Epithelial cell of proximal tubule (primary cell): Measurements from ENCODE around the gene PAFAH2. TPM values are rescaled to one million over a fixed set of nuclear protein-coding genes. Genes with fewer than 3 reads are reported as not detected.

Source experiments
- DNase-seq: peaks from one replicate; pipeline ENCODE4 v3.0.0-alpha.2; 2011; ENCODE audit warnings: low read depth
- H3K4me3 ChIP-seq: 2 replicates; pipeline ENCODE4 v1.5.1; 2011; ENCODE audit warnings: low read depth, mild to moderate bottlenecking, low read length
- CTCF ChIP-seq: conservative IDR thresholded peaks from 2 replicates; pipeline ENCODE4 v1.5.1; 2012; ENCODE audit warnings: low read depth, mild to moderate bottlenecking, low read length
- total RNA-seq: library from RNA; depleted of rRNA; stranded (reverse); fragments of >200 nt; gene quantifications from 2 replicates; pipeline ENCODE4 v1.2.3, GENCODE V29; 2015

Gene PAFAH2
- total RNA-seq = 11.6 and 12.0 TPM in 2 replicates

- TF ChIP-seq CTCF = peak; percentile 99
- H3K4me3 ChIP-seq = peak within 1 kb of the TSS; percentile 69
- peak; percentile 97 for DNase-seq
Observed at GRCh38 chr1:25997828-25998761, at the start of gene PAFAH2. PAFAH2 (minus strand) TSS chr1:25998063; CDS start chr1:25990816, 7,247 bp downstream.

- DNase-seq = no peak
- no peak for TF ChIP-seq CTCF
- H3K4me3 ChIP-seq = peak overlapping the region; percentile 66
Observed at GRCh38 chr1:26047278-26047874, 49.5 kb upstream of the PAFAH2 start.

GRCh38 chr1:26046246-26047095, 48.6 kb upstream of the PAFAH2 start:
- no peak for DNase-seq
- TF ChIP-seq CTCF = no peak
- peak overlapping the region; percentile 66 for H3K4me3 ChIP-seq

- H3K4me3 ChIP-seq = peak within 1 kb of the TSS; percentile 66
- no peak for TF ChIP-seq CTCF
- no peak for DNase-seq
Observed at GRCh38 chr1:26045722-26046245, 47.9 kb upstream of the PAFAH2 start, which contains the start of gene SLC30A2. SLC30A2 (minus strand) TSS chr1:26046118; CDS start chr1:26045896, 222 bp downstream.

- peak overlapping the region; percentile 66 for H3K4me3 ChIP-seq
- no peak for TF ChIP-seq CTCF
Observed at GRCh38 chr1:26044971-26045721, 47.3 kb upstream of the PAFAH2 start.

GRCh38 chr1:26044414-26044813, 46.6 kb upstream of the PAFAH2 start:
- DNase-seq = no peak
- no peak overlapping the region for H3K4me3 ChIP-seq
- TF ChIP-seq CTCF = no peak

More at GRCh38 chr1:26044971-26045721, 47.3 kb upstream of the PAFAH2 start:
- no peak for DNase-seq
